GM12892 (cell line): ENCODE measurements around the gene BCL3.

Source experiments
- POLR2A ChIP-seq: IDR thresholded peaks from 2 replicates; pipeline ENCODE4 v1.6.1; 2011; ENCODE audit warnings: low read depth, low read length, control low read depth
- POLR2AphosphoS5 ChIP-seq: IDR thresholded peaks from 2 replicates; pipeline ENCODE4 v1.6.1; 2011; ENCODE audit warnings: low read depth, low read length, control low read depth

DNA sequence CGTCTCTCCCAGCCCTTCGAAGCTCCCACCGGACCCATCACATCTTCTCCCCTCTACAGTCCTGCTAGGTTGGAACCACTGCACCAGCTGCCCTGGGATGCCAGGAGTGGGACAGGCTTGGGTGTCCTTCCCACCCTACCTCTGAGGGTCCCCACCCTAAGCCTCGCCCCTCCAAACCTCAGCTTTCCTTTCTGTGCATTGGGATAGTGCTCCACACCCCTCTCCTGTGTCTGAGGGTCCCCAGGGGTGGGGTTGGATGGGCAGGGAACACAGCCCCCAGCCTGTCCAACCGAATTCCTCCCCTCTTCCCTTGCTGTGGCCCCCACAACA, 1.9 kb upstream of the BCL3 start:
- TF ChIP-seq POLR2AphosphoS5, result no peak
- TF ChIP-seq POLR2A, result no peak
